HepG2 (cell line): ENCODE results near the gene RPS6KC1. TPM values are rescaled to one million over a fixed set of nuclear protein-coding genes. Genes with fewer than 3 reads are reported as not detected.

Experiments used
- ATF7-NPFF ChIP-seq: sonication (generic); formaldehyde crosslinking; IDR thresholded peaks from 2 replicates; pipeline ENCODE4 v1.8.1; 2023; ENCODE audit warnings: mild to moderate bottlenecking, low read depth, missing genetic modification reagents, moderate library complexity
- CC2D1A ChIP-seq: sonication (generic); formaldehyde crosslinking; IDR thresholded peaks from 2 replicates; pipeline ENCODE4 v1.8.1; 2023; ENCODE audit warnings: mild to moderate bottlenecking, missing genetic modification reagents
- CSRNP2 ChIP-seq: sonication (generic); formaldehyde crosslinking; conservative IDR thresholded peaks from 2 replicates; pipeline ENCODE4 v1.8.0; 2022; ENCODE audit warnings: low read depth, missing genetic modification reagents
- ELF1 ChIP-seq: sonication (generic); formaldehyde crosslinking; IDR thresholded peaks from 2 replicates; pipeline ENCODE4 v1.4.0; 2020; ENCODE audit warnings: missing genetic modification reagents
- HOXA5 ChIP-seq: sonication (generic); formaldehyde crosslinking; IDR thresholded peaks from 2 replicates; pipeline ENCODE4 v1.4.0; 2020; ENCODE audit warnings: missing genetic modification reagents
- LBX2 ChIP-seq: sonication (generic); formaldehyde crosslinking; IDR thresholded peaks from 2 replicates; pipeline ENCODE4 v1.5.0; 2020; ENCODE audit warnings: missing genetic modification reagents, mild to moderate bottlenecking, borderline replicate concordance
- NR2F2 ChIP-seq: IDR thresholded peaks from 2 replicates; pipeline ENCODE4 v1.6.1; 2012; ENCODE audit warnings: low read depth, inconsistent platforms, borderline replicate concordance
- NR3C1 ChIP-seq: sonication (generic); formaldehyde crosslinking; IDR thresholded peaks from 2 replicates; pipeline ENCODE4 v1.4.0; 2020; ENCODE audit warnings: missing genetic modification reagents
- RORA ChIP-seq: sonication (generic); formaldehyde crosslinking; IDR thresholded peaks from 2 replicates; pipeline ENCODE4 v1.5.0; 2020; ENCODE audit warnings: mild to moderate bottlenecking, missing genetic modification reagents, moderate library complexity
- SALL1 ChIP-seq: sonication (generic); formaldehyde crosslinking; IDR thresholded peaks from 2 replicates; pipeline ENCODE4 v1.8.0; 2022; ENCODE audit warnings: mild to moderate bottlenecking, missing genetic modification reagents
- SRSF1 ChIP-seq: fragments of 200-400 bp; formaldehyde crosslinking; optimal IDR thresholded peaks from 2 replicates; pipeline ENCODE3; 2017; ENCODE audit warnings: mild to moderate bottlenecking, low read depth, low read length, moderate library complexity
- TBL1XR1 ChIP-seq: fragments of 150-350 bp; IDR thresholded peaks from 2 replicates; pipeline ENCODE4 v1.6.1; 2014; ENCODE audit warnings: borderline replicate concordance, low read length; ENCODE audit not compliant: partially characterized antibody
- THYN1 ChIP-seq: sonication (generic); formaldehyde crosslinking; IDR thresholded peaks from 2 replicates; pipeline ENCODE4 v1.8.1; 2023; ENCODE audit warnings: low read depth, mild to moderate bottlenecking, moderate library complexity, missing genetic modification reagents, borderline replicate concordance
- U2AF1 ChIP-seq: fragments of 200-400 bp; formaldehyde crosslinking; optimal IDR thresholded peaks from 2 replicates; pipeline ENCODE3; 2017; ENCODE audit warnings: mild to moderate bottlenecking, low read depth, low read length
- ZFP82 ChIP-seq: sonication (generic); formaldehyde crosslinking; IDR thresholded peaks from 2 replicates; pipeline ENCODE4 v1.5.1; 2020; ENCODE audit warnings: mild to moderate bottlenecking, missing genetic modification reagents, borderline replicate concordance
- ZKSCAN5 ChIP-seq: sonication (generic); formaldehyde crosslinking; IDR thresholded peaks from 2 replicates; pipeline ENCODE4 v1.5.1; 2020; ENCODE audit warnings: mild to moderate bottlenecking, missing genetic modification reagents
- ZNF253 ChIP-seq: sonication (generic); formaldehyde crosslinking; IDR thresholded peaks from 2 replicates; pipeline ENCODE4 v1.8.0; 2022; ENCODE audit warnings: mild to moderate bottlenecking, missing genetic modification reagents, borderline replicate concordance
- ZNF337 ChIP-seq: sonication (generic); formaldehyde crosslinking; IDR thresholded peaks from 2 replicates; pipeline ENCODE4 v1.5.1; 2020; ENCODE audit warnings: missing genetic modification reagents, low read depth, mild to moderate bottlenecking, borderline replicate concordance
- ZNF484 ChIP-seq: sonication (generic); formaldehyde crosslinking; IDR thresholded peaks from 2 replicates; pipeline ENCODE4 v1.5.1; 2020; ENCODE audit warnings: mild to moderate bottlenecking, low read depth, missing genetic modification reagents, borderline replicate concordance
- ZNF512 ChIP-seq: sonication (generic); formaldehyde crosslinking; IDR thresholded peaks from 2 replicates; pipeline ENCODE4 v1.4.0; 2020; ENCODE audit warnings: mild to moderate bottlenecking, missing genetic modification reagents
- ZNF556 ChIP-seq: sonication (generic); formaldehyde crosslinking; IDR thresholded peaks from 2 replicates; pipeline ENCODE4 v1.4.0; 2020; ENCODE audit warnings: mild to moderate bottlenecking, missing genetic modification reagents, borderline replicate concordance
- ZNF615 ChIP-seq: sonication (generic); formaldehyde crosslinking; IDR thresholded peaks from 2 replicates; pipeline ENCODE4 v1.5.0; 2020; ENCODE audit warnings: mild to moderate bottlenecking, missing genetic modification reagents, borderline replicate concordance
- ZNF704 ChIP-seq: sonication (generic); formaldehyde crosslinking; IDR thresholded peaks from 2 replicates; pipeline ENCODE4 v1.8.1; 2023; ENCODE audit warnings: mild to moderate bottlenecking, inconsistent platforms, moderate library complexity, missing genetic modification reagents, borderline replicate concordance
- ZNF772 ChIP-seq: sonication (generic); formaldehyde crosslinking; IDR thresholded peaks from 2 replicates; pipeline ENCODE4 v1.5.0; 2020; ENCODE audit warnings: mild to moderate bottlenecking, missing genetic modification reagents
- polyA plus RNA-seq, 8 experiments: library from polyadenylated mRNA; depleted of rRNA in 3 of 8; stranded (reverse) in 7 of 8; unstranded in 1 of 8; fragments of >200 nt; fragmentation: Illumina TruSeq in 4 of 8; extraction: Trizol in 4 of 8; gene quantifications; 2 replicates each; pipeline versions ENCODE4 v1.2.1 to v1.2.3, GENCODE V29; 2011 to 2016; ENCODE audit warnings: low read depth in 4 of 8, missing spikeins in 1 of 8, mixed read lengths in 1 of 8; ENCODE audit not compliant: insufficient read depth in 1 of 8
- total RNA-seq, 5 experiments: library from RNA; depleted of rRNA; stranded (reverse); fragments of >200 nt; fragmentation: Illumina TruSeq; extraction: Trizol; gene quantifications; 2 replicates each; pipeline ENCODE4 v1.2.3, GENCODE V29; 2016; ENCODE audit warnings: low read depth in 1 of 5

RPS6KC1 gene
- total and polyA plus RNA-seq, 2 of the 13 experiments (the other 11 are each of a cell fraction or from before 2014, with no cell fraction given): 11.0 to 25.2 TPM

GRCh38 chr1:213015099-213016050, 35.7 kb upstream of the RPS6KC1 start, which contains the start of gene ANGEL2 (continued):
- TF ChIP-seq ZNF704 (CRISPR knock-in tag) (0 out of 2 replicates have a peak, but pooled peaks have one; percentile 68), ZNF484 (CRISPR knock-in tag) (no peak), ZNF615 (CRISPR knock-in tag) (no peak), ZNF772 (no peak; the same call in 1 of the 2 replicates), RORA (CRISPR knock-in tag) (no peak), HOXA5 (CRISPR knock-in tag) (peak; percentile 83; the same call in 1 of the 2 replicates), ZNF337 (CRISPR knock-in tag) (no peak), ZNF512 (CRISPR knock-in tag) (no peak), ELF1 (CRISPR knock-in tag) (peak; percentile 94), U2AF1 (no peak), ZKSCAN5 (CRISPR knock-in tag) (peak; percentile 66; the same call in 1 of the 2 replicates), SRSF1 (peak; percentile 21), NR2F2 (no peak; the same call in 1 of the 2 replicates), TBL1XR1 (no peak), SALL1 (CRISPR knock-in tag) (peak; percentile 67), ZNF556 (CRISPR knock-in tag) (peak; percentile 32; the same call in 1 of the 2 replicates), CC2D1A (CRISPR knock-in tag) (peak; percentile 60; the same call in 1 of the 2 replicates), LBX2 (CRISPR knock-in tag) (peak; percentile 85), ATF7-NPFF (CRISPR knock-in tag) (peak; percentile 81; the same call in 1 of the 2 replicates), THYN1 (CRISPR knock-in tag) (no peak), CSRNP2 (CRISPR knock-in tag) (no peak), NR3C1 (no peak), ZFP82 (no peak), ZNF253 (CRISPR knock-in tag) (no peak)
